ENCODE data around the gene INTS14. TPM values are rescaled to one million over a fixed set of nuclear protein-coding genes. Genes with fewer than 3 reads are reported as not detected.
"Not testable (repeated sequence)": the region's sequence is repeated elsewhere in the genome, so short reads cannot be mapped to it uniquely, and the experiment has no call there.

Gene INTS14
- polyA plus RNA-seq, 3 donors = 50.8 to 57.6 (median 54.0) TPM

DNA sequence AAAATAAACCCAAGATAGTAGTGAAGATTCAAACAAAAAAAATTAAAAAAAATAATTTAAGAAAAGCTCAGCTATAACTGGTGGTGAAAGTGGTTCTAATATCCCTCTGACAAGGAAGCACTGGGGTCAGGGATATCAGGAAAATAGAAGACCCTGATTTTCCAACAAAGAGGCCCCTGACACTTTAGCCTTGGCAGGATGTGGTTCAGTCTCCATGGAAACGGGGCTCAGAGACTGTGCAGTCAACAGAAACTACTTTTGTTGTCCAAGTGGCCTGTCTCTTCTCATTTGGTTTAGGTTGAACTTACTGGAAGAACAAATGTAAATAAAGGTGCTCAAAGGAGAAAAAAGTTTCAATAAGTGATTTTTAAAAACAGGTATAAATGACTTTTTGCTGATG lies 27.2 kb downstream of the INTS14 start:
- peak in 2 of 3 donors; percentile 9 to 13 for DNase-seq (ENCODE audit: low read depth in 3 of 3, low spot score in 2 of 3)

DNA sequence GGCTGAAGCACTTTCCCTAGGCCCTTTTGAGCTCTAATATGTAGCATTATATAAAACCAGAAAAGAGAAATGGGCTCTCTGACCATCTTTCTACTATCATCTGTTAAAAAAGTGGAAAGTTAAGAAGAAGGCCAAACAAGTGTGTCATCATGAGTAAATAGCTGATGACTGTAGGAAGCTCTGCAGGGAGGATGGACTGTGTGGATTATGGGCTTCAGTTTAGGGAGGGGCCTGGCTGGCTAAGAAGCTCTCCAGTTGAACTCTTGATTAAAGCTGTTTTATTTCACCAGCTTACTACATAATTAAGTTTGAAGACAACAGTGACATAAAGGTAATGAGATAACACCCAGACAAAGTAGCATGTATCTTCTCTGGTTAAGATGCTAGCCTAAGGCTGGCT lies 30.6 kb downstream of the INTS14 start:
- DNase-seq (ENCODE audit: low read depth in 3 of 3, low spot score in 2 of 3) = no peak

DNA sequence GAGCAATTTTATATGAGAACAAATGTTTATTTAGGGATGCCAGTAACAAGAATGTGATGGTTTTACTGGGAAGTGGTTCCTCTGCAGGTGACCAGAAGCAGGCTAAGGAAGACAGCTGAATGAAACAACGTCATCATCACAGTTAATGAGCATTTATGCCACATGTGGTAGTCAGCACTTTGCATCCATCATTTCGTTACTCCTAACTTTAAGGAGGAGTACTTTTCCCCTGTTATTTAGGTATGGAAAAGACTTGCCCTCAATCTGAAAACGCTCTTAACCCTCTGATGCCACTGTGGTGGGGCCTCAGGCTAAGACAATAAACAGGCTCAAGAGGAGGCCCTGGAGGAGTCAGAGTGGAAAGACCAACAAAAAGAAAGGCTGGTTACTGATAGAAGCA lies 31.2 kb downstream of the INTS14 start:
- DNase-seq (ENCODE audit: low read depth in 3 of 3, low spot score in 2 of 3) = no peak

DNA sequence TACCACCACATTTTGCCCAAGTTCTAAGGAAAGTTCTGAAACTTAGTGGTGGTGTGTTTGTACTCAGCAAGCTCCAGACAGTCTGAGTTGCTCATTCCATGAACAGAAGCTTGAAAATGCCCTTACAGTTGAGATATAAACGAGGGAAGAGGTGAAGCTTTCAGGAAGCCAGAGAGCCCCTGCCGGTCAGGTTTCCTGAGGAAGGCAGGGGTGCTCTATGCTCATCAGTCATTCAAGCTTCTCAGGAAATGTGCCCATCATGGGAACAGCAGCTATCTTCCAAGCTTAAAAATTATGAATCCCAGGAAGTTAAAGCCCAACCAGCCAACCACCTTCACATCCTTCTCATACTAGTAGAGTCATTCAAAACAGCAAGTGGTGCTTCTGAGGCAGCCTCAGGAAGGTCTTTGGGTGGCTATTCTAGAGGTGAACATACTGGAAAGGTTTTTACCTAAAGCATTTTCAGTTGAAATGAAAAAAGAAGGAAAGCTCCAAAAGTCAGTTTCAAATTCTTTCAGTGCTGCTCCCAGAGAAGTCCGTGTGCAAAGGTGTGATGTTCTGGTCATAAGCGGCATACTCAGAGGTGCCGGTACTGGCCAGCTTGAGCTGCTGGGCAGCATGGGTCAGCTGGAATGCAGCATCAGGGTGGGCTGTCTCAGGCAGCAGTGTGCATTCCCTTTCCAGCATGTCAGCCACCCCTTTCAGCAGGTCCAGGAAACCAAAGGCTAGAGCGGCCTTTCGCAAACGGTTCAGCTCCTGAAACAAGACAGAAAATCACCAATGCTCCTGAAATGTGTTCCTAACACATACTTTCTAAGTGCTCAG lies 31.8 kb downstream of the INTS14 start:
- no peak for DNase-seq (ENCODE audit: low read depth in 3 of 3, low spot score in 2 of 3)

DNA sequence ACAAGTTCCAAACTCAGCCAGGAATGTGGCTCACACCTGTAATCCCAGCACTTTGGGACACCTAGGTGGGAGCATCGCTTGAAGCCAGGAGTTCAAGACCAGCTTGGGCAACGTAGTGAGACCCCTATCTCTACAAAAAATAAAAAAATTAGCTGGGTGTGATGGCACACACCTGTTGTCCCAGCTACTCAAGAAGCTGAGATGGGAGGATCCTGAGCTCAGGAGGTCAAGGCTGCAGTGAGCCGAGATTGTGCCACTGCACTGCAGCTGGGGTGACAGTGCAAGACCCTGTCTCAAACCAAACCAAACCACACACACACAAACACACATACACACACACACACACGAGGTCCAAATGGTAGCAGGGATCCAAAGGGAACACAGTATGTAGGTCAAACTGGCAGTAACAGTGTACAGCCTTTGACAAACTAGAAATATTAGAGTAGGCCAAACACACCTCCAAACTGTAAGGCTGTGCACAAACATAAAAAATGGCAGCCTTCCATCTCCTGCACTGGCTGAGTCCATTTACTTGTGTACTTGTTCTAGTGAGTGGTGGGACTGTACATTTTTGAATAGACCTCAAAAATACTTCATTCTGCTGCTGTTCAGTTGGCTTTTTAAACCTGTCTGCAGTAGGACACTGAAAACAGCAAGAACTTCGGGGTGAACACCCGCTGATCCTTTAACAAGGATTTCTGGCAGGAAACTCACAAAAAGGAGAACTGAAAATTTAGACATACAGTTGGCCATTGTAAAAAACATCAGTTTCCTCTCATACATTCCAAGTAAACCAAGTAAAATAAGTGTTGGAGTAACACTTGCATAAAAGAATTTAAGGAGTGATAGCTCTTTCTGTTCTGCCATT lies 33.6 kb downstream of the INTS14 start:
- no peak for DNase-seq (ENCODE audit: low read depth in 3 of 3, low spot score in 2 of 3)

DNA sequence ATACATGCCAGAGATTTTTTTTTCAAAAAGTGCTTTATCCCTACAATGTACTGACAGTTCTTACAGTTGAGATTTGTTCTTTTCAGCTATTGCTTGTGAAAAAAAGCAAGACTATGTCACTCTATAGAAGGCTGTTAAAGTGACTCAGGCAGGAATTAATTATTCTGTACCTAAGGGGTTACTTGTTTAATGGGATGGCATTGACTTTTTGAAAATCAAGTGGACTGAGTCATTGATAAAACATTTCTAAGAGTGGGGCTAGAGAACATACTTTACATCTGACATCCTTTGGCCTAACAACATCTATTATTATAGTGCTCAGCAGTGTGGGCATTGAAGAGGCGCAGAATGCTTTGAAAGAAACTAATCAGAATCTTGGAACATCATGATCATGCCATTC lies 34.3 kb downstream of the INTS14 start:
- no peak for DNase-seq (ENCODE audit: low read depth in 3 of 3, low spot score in 2 of 3)

DNA sequence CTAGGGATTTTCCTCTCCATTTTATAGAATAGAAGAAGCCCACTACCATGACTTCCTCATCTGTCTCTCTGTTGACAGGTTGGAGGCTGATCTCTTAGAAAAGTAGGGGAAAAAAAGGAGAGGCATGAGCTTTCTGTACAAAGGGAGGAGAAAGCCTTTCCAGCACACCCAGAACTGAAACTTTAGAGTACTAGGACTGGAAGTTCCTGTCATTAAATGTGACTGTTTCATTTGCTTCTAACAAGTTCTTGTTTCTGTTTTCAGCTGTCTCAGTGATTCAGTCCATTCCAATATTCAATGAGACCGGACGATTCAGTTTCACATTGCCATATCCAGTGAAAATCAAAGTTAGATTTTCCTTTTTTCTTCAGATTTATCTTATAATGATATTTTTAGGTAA lies 39.0 kb downstream of the INTS14 start:
- no peak for DNase-seq (ENCODE audit: low read depth in 3 of 3, low spot score in 2 of 3)

DNA sequence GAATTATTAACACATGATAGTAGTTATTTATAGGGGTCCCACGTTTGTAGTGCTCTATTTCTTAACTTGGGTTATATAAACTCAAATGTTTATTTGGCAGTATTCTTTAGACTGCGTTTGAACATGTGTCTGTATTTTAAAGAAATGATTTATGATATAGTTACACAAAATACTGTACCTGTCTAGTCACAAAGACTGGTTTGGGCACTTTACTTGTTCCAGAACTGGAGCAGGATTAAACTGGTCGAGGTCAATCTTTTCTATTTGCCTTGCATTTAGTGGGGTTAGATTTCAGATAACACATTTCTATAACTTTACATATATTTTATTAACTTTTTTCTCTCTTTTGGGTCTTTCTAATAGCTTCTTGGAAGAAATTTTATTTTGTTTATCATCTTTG lies 41.2 kb downstream of the INTS14 start:
- DNase-seq (ENCODE audit: low read depth in 3 of 3, low spot score in 2 of 3) = no peak

DNA sequence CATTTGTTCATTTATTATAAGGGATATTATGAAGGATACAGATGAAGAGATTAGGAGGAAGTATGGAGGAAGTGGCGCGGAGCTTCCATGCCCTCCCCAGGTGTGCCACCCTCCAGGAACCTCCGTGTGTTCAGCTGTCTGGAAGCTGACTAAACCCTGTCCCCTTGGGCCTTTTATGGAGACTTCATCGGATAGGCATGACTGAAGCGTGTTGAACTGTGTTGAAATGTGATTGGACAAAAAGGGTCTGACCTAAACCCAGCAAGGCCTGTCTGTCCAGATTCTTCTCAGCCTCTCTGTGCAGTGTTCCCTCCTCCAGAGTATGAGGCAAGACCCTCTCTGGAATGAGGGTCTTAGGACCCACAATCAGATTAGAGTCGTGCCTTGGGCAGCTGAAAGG lies 49.0 kb downstream of the INTS14 start:
- peak in 2 of 3 donors; percentile 16 to 27 for DNase-seq (ENCODE audit: low read depth in 3 of 3, low spot score in 2 of 3)

DNA sequence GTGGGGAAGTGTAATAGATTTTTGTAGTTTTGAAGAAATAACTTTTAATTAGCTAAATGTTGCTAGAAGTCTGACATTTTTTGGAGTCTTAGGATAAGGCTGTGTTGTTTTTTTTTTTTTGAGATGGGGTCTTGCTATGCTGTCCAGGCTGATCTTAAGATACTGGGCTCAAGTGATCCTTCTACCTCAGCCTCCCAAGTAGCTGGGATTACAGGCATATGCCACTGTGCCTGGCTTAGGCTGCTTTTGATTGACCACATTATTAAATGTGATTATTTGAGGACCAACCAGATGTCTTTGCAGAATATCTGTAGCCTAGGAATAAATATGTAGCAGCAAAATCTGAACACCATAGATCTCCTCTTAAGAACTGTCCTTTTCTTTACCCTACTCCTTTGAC lies 51.0 kb downstream of the INTS14 start:
- DNase-seq (ENCODE audit: low read depth in 3 of 3, low spot score in 2 of 3) = no peak

DNA sequence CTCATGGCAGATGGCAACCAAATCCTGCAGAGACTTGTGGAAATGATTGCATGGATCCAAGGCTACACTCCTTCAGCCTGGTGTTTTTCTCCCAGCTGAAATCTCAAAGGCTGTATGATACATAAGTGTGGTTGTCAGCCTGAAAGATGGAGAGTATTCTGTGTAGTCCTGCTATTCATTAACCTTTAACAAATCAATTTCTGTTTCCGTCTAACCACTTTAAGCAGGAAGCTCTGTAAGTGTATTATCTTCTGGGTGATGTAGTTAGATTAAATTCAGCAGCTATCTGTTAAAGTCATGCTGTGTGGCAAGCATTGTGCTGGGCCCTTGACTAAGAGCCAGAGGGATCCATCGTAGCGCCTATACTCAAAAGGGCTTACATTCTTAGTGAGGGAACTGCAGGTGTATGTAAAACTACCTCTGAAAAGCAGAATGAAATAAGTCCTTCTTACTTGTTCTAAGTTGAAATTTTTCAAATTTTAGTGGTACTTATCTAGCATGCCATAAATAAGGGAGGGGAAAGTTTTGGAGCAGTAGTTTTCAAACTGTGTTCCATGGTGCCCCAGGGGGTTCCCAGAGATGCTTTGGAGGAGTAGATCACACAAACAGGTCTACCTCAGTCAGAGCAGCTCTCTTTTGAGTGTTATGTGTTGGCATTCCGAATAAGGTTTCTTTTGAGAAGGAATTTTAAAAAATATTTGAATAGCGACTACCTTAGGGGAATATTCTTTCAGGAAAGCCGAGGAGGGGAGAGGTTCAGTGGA lies 51.8 kb downstream of the INTS14 start:
- no peak for DNase-seq (ENCODE audit: low read depth in 3 of 3, low spot score in 2 of 3)

DNA sequence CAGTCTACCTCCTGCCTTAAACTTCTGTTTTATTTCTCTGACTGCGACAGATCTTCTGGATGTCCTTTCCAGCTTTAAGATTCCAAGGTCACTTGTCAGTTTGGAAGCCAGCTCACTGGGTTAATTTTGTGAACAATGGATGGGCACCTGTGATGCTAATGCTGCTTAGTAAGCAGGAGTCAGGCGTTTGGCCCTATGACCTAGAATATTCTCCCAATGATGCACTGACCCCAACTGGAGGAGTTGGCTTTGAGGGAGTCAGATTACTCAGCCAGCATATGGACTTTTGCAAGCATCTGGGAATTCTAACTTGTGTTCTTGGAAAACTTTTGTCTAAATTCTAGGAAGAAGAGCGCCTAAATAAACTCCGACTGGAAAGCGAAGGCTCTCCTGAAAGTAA lies 52.6 kb downstream of the INTS14 start:
- no peak for DNase-seq (ENCODE audit: low read depth in 3 of 3, low spot score in 2 of 3)

DNA sequence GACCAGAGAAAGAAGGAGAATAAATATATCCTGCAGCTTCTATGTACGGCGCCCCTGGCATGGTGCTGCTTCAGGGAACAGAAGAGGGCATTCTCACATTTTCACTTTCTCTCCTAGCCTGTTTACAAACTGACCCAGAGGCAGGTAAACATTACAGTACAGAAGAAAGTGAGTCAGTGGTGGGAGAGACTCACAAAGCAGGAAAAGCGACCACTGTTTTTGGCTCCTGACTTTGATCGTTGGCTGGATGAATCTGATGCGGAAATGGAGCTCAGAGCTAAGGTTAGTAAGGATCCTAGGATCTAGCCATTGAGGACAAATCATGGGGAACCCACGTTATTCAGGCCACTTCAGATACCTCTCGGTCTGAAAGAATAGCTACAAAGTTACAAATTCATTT lies 54.3 kb downstream of the INTS14 start:
- no peak for DNase-seq (ENCODE audit: low read depth in 3 of 3, low spot score in 2 of 3)

DNA sequence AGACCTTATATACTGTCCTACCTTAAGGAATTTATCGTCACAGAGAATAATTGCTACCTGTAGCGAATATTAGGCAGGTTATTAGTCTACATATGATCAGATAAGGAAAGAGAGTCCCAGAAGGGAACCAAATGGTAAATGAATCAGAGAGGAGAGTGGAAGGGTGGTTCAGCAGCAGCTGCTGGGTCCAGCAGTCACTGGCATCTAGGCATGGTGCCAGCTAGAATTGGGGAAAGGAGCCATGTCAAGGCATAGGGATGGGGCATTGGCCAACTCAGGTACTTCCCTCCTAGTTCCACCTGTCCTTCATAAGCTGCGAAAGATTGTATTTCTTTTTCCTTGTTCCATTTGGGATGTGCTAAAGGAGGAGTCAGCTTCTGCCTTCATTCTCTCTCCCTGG lies 57.2 kb downstream of the INTS14 start:
- DNase-seq (ENCODE audit: low read depth in 3 of 3, low spot score in 2 of 3) = no peak

DNA sequence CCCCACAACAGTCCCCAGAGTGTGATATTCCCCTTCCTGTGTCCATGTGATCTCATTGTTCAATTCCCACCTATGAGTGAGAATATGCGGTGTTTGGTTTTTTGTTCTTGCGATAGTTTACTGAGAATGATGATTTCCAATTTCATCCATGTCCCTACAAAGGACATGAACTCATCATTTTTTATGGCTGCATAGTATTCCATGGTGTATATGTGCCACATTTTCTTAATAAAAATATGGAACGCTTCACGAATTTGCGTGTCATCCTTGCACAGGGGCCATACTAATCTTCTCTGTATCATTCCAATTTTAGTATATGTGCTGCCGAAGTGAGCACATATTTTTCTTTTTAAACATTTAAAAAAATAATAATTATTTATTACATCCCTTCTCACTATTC lies 58.1 kb downstream of the INTS14 start:
- not testable (repeated sequence) for DNase-seq (ENCODE audit: low read depth in 3 of 3, low spot score in 2 of 3)

DNA sequence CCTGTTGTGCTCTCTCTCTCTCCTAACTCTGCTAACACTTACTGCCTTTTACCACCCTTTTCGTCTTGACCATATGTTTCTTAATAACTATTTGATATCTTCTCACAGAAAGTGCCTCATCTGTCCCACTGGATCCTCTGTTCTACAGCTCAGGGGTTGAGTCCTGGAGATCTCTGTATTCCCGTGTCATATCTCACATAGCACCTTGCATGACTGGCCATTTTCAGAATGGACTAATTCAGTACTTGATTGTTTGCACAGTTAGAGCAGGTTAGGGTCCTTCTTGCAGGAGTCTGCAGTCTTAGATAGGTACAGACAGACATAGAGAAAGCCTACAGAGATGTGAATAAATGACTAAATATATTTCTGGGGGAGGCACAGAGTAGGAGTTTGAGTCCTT lies 59.7 kb downstream of the INTS14 start:
- DNase-seq (ENCODE audit: low read depth in 3 of 3, low spot score in 2 of 3) = no peak

DNA sequence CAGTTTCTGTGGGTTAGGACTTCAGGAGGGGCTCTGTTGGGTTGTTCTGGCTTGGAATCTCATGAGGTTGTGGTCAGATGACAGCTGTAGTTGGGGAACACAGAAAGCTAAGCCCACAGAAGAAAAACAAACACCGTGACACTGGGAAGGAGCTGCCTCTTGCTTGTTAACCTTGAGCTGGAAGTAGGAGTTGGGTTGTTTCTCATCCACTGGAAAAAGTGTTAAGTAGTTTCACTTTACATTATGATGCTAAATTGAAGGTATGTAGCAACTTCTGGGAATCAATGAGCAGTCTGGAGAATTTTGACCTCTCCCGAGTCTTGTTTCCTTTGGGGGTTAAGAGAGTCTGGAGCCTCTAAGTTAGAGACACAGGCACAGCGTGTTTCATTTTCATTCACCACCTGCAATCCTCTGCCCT lies 60.2 kb downstream of the INTS14 start:
- no peak for DNase-seq (ENCODE audit: low read depth in 3 of 3, low spot score in 2 of 3)

DNA sequence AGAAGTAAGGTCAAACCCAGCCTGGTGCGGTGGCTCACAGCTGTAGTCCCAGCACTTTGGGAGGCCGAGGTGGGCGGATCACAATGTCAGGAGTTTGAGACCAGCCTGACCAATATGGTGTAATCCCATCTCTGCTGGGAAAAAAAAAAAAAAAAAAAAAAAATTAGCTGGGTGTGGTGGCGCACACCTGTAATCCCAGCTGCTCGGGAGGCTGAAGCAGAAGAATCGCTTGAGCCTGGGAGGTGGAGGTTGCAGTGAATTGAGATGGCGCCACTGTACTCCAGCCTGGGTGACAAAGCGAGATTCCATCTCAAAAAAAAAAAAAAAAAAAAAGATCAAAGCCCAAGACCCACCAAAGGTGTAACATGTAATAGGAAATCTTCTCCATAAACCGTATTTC lies 61.6 kb downstream of the INTS14 start:
- DNase-seq (ENCODE audit: low read depth in 3 of 3, low spot score in 2 of 3) = not testable (repeated sequence)

DNA sequence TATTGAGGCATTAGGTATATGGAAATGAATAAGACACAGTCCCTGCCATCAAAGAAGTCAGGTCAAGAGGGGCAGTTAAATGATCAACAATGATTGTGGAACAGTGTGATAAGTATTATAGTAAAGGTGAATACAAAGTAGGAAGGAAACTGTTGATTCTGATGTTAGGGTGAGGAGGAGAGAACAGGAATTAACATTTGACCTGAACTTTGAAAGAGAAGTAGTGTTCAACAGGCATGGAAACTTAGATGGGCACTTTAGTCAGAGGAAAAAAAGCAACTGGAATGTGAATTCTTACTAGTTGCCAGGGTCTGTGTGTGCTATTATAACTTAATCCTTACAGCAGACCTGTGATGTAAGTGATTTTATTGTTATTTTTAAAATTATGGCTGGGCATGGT lies 63.1 kb downstream of the INTS14 start:
- DNase-seq (ENCODE audit: low read depth in 3 of 3, low spot score in 2 of 3) = no peak

DNA sequence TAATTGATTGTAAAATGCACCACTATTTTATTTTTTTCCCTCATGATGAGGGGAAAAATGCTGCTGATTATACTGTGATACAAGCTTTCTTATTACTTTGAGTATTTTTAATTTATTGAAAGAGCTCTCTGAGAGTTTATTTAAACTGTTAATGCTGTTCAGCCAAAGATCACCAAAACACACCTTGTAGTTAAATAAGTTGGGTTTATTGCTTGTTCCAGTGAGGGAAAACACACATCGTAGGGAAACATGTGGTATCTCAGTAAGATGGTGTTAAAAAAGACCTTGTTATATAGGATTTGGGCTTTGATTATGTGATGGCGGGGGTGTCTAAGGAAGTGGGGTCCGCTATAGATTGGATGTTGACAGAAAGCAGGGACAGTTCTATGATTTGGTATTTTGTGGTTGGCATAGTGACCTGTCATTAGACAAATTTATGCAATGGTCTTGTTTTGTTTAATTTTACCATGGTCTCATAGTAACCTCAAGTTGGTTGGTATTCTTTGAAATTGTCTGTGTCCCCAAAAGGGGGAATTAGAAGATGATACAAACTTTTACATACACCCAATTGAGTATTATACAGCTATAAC lies 69.6 kb downstream of the INTS14 start:
- no peak for DNase-seq (ENCODE audit: low read depth in 3 of 3, low spot score in 2 of 3)

DNA sequence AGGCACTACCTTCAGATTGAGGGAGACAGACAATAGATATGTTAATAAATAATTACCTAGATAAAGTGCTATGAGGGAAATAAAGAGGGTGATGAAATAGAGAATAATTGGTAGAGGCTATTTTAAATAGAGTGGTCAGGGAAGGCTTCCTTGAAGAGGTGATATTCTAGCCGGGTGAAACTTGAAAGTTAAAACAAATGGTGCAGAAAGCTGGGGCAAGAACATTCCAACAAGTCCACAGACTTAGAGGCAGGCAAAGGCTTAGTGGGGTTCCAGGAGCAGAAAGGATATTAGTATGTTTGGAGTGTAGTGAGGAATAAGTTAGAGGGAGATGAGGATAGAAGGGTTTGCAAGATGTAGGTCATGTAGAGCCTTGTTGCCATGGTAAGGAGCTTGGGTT lies 70.6 kb downstream of the INTS14 start:
- no peak for DNase-seq (ENCODE audit: low read depth in 3 of 3, low spot score in 2 of 3)

Data from right renal cortex interstitium (tissue), 3 donors.